ENCODE measurements around the gene CCDC183.
"Not testable (repeated sequence)": the region's sequence is repeated elsewhere in the genome, so short reads cannot be mapped to it uniquely, and the experiment has no call there.

CCDC183 gene

GRCh38 chr9:136760834-136761544 lies 35.1 kb upstream of the CCDC183 start:
- DNase-seq (ENCODE audit: low read depth): not testable (repeated sequence)

DNA sequence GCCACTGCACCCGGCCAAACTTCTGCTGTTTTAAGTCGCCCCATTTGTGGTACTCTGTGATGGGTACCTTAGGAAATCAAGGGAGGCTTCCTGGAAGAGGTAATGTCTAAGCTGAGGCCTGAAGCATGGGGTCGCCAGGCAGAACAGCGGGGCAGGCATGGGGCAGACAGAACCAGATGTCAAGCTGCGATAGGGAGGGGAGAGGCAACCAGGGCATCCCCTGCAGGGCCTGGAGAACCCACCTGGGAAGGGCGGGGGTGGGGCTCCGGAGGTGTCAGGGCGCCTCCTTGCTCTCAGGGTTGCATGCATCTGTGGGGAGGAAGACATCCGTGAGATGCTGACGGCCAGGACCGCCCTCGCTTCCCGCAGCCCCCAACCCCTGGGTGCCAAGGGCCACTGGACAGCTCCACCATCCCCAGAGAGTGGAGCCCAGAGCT lies 34.6 kb upstream of the CCDC183 start:
- no peak for DNase-seq (ENCODE audit: low read depth)

DNA sequence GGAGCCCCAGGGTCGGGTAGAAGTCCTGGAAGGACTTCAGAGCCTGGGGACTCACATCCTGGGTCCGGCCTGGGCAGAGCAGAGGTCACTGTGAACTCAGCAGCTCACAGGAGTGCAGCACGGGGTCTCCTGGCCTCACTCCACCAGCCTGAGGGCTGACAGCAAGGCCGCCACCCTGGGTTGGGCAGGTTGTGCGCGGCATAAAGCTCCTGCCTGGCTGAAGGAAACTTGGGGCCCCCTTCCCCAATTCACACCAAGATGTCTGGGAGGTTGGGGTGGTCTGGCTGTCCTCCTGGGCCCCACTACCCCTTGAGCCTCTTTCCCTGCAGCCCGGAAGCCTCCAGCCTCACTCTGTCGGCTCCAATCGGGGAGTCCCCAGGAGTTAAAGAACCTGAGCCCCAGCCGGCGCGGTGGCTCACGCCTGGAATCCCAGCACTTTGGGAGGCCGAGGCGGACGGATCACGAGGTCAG lies 33.9 kb upstream of the CCDC183 start:
- no peak for DNase-seq (ENCODE audit: low read depth)

GRCh38 chr9:136762915-136763648 lies 33.1 kb upstream of the CCDC183 start:
- DNase-seq (ENCODE audit: low read depth): no peak

DNA sequence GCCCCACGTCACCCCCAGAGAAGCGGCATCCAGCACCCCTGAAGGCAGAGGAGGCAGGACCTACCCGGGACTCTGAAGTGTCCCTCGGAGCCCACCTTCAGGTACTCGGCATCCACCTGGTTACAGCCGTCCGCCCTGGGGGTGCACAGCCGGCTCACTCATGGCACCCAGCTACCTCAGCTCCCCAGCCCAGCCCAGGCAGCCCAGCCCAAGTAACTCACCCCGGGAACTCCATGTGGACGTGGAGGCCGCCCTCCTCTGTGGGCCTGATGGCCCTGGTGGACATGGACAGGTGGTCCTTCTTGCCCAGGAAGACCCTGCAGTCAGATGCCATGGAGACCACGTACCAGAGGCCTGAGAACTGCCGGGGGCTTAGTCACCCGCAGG lies 32.5 kb upstream of the CCDC183 start:
- DNase-seq (ENCODE audit: low read depth): no peak

DNA sequence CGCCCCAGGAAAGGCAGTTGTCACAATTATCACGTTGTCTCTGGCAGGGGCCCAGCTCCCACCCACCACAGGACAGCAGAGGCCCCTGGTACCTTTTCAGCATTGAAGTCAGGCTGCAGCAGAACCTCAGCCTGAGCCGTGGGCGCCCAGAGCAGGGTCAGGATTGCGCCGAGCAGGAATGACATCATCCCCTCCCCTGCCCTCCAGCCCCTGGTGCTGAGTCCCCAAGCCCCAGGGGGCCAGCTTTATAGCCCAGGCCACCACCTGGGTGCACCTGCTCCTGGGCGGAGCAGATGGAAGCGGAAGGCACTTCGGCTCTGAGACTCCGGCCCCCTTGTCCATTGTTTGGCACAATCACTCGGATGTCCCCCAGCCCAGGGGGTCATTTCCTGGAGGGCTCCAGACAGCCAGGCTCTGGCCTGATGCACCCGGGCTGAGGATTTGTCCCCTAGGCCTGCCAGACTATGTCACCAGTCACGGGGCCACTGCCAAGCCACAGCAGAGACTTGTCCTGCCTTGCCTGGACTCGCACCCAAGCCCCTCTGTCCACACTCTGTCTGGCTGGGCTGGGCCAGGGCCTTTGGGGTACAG lies 31.7 kb upstream of the CCDC183 start, which contains the start of gene LCN15:
Gene LCN15, minus strand, starts transcription at position 218 of the 591 bp plus-strand sequence. Its CDS starts 30 bp downstream, at position 188.
- DNase-seq (ENCODE audit: low read depth): no peak

DNA sequence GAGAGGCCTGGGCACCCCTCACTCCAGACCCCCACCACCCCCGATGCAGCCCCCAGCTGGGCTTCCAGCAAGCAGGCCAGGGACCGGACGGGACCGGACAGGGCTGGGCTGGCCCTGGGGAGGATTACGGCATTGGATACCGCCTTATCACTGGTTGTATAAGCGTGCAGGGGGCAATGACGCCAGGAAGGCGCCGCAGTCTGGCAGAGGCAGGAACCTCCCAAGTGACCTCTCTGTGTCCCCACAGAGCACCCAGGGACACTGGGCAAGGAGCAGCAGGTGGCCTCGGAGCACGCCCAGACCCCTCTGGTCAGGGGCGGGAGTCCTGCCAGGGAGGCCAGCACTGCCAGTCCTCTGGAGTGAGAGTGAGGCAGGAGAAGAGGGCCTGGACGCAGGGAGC lies 31.1 kb upstream of the CCDC183 start:
- DNase-seq (ENCODE audit: low read depth): no peak

DNA sequence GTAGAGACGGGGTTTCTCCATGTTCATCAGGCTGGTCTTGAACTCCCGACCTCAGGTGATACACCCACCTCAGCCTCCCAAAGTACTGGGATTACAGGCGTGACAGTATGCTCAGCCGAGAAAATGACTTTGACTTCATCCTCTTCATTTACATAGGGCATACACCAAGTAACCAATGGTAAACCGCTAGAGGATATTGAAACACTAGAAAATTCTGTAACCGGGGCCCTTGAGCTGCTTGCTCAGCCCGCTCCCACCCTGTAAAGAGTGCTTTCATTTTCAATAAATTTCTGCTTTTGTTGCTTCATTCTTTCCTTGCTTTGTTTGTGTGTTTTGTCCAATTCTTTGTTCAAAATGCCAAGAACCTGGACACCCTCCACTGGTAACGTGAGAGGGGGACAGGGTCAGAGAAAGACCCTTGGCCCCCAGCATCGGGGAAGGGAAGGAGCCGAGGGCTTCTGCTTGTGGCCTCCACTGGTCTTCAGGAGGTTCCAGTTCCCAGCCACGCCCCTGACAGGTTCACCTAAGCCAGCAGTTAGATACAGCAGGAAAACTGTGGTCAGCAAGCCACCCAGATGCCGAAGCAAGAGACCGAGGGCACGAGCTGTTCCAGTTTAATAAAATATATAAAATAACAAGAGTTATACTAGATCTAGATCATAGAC lies 30.3 kb upstream of the CCDC183 start:
- DNase-seq (ENCODE audit: low read depth): not testable (repeated sequence)

DNA sequence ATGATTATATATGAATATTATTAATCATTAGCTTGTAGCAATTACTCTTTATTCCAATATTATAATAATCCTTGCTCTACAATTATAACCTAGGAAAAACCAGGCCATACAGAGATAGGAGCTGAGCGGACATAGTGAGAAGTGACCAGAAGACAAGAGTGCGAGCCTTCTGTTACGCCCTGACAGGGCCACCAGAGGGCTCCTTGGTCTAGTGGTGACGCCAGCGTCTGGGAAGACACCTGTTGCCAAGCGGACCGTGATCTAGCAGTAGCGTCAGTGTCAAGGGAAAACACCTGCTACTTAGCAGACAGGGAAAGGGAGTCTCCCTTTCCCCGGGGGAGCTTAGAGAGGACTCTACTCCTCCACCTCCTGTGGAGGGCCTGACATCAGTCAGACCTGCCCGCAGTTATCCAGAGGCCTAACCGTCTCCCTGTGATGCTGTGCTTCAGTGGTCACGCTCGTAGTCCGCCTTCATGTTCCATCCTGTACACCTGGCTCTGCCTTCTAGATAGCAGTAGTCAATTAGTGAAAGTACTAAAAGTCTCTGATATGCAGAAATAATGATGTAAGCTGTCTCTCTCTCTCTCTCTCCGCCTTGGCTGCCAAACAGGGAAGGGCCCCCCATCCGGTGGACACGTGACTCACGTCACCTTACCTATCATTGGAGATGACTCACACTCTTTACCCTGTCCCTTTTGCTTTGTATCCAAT lies 29.6 kb upstream of the CCDC183 start:
- not testable (repeated sequence) for DNase-seq (ENCODE audit: low read depth)

DNA sequence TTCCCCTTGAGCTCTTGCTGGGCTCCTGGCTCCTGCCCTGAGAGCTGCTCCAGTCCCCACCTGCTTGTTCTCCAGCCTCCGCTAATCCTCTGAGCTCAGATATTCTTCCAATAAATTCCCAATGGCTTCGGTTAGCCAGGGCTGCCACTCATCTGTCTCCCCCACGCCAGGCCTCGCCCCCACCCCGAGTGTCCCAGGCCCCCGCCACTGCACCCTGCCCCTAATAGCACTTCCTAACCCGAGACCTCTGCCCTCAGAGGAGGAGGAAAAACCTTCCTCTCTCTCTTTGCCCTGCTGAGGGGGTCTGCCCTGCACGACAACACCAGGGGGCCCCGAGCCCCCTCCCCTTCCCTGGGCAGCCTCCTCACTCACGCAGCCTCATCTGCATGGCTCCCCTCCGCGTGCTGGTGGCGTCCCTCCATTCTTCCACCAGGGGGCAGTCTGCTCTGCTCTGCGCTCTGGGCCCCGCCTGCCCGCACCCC lies 26.4 kb upstream of the CCDC183 start:
- DNase-seq (ENCODE audit: low read depth): no peak

- no peak for DNase-seq (ENCODE audit: low read depth)
Observed at GRCh38 chr9:136771907-136772415, 24.2 kb upstream of the CCDC183 start.

GRCh38 chr9:136773386-136774044 lies 22.6 kb upstream of the CCDC183 start:
- DNase-seq (ENCODE audit: low read depth): no peak

DNA sequence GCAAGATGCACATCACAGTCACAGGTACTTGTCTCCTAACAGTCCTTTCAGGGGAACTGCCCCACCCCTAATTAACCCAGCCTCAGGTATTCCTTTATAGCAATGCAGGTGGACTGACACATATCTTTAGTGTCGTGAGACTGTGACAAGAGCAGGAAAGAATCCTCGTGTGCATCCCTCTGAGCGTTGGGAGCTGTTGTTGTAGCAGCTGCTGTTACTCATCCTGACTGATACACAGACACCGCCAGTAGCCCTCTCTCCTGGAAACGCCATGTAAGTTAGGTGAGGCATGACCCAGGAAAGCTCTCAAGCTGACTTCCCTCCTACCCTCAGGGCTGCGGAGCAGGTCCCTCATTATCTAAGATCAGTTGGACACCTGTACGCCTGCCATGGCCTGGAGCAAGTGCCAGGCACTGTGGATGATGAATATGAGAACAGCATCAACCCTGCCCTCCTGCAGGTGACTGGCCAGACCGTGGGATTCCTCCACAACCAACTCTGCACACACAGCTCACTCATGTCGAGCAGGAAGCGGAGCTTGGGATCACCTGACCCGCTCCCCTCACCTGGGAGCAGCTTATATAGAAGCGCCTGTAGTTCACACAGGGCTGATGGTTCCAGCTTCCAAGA lies 21.6 kb upstream of the CCDC183 start:
- no peak for DNase-seq (ENCODE audit: low read depth)

DNA sequence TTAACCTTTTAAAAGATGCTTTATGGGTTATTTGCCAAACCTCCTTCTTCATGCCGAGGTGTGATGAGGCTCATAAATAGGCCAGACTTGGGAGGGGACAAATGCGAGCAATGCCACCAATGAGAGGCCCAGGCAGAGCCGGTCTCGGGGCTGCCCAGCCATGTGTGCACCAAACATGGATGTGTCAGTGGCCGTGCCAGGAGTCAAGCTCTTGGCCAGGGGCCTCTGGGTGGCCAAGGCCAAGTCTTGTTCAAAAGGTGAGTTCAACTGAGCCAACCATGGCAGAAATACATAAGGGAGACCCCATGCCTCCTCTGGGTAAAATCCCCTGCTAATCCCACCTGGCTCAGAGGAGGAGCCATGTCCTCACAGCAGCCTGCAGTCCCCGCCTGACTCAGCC lies 20.9 kb upstream of the CCDC183 start:
- DNase-seq (ENCODE audit: low read depth): no peak

GRCh38 chr9:136776947-136777346 lies 19.2 kb upstream of the CCDC183 start:
- no peak for DNase-seq (ENCODE audit: low read depth)

GRCh38 chr9:136777359-136777758 lies 18.8 kb upstream of the CCDC183 start:
- no peak for DNase-seq (ENCODE audit: low read depth)

- DNase-seq (ENCODE audit: low read depth): no peak
Observed at GRCh38 chr9:136779808-136780207, 16.3 kb upstream of the CCDC183 start.

GRCh38 chr9:136782452-136782851 lies 13.7 kb upstream of the CCDC183 start:
- DNase-seq (ENCODE audit: low read depth): no peak

DNA sequence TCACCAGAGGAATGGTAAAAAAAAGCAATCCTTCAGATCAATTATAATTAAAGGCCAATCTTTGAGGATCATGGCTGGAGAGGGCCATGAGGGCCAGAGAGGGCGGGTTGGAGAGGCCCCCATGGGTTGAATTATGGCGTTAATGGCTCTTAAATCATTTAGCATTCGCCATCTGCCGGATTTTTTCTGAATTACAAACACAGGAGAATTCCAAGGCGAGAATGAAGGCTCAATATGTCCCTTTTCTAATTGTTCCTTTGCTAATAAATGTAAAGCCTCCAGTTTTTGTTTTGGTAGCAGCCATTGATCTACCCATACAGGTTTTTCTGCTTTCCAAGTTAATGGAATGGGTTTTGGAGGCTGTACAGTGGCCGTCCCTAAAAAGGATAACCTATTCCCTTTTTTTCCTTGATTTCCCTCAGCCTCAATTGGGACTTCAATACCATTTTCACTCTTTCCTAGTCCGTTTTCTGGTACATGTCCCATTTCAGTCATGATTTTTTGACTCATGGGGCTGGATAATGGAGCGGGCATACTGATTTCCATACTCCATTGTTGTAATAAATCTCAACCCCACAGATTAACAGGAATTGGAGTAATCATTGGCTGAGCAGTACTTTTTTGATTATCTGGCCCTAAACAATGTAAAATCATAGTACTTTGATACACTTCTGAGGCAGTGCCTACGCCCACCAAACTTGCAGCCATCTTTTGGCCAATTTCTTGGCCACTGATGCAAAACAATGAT lies 11.7 kb upstream of the CCDC183 start:
- no peak for DNase-seq (ENCODE audit: low read depth)

DNA sequence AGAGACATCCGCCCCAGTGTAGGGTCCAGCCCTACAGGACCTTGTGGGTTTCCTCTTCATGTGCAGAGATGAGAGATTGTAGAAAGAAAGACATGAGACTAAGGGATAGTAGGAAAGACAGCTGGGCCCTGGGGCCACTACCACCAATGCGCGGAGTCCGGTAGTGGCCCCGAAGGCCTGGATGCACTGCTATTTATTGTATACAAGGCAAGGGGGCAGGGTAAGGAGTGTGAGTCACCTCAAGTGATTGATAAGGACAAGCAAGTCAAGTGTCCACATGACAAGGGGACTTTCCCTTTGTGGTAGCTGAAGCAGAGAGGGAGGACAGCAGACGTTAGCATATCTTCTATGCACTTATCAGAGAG lies 11.2 kb upstream of the CCDC183 start:
- no peak for DNase-seq (ENCODE audit: low read depth)

All from stimulated activated CD8-positive, alpha-beta memory T cell treated with anti-CD3 and anti-CD28 coated beads, Interleukin-15, amount 100 ng/mL, for 1 hour (primary cell).